IMR-90 (cell line): ENCODE measurements around the gene ST8SIA6. TPM values are rescaled to one million over a fixed set of nuclear protein-coding genes. Genes with fewer than 3 reads are reported as not detected.

ENCODE experiments used
- ATAC-seq: fragments of 200-7000 bp; cut with Tn5 transposase; 2 replicates; pipeline ENCODE4 v1.9.1; 2020; ENCODE audit warnings: low read depth, mild to moderate bottlenecking, moderate library complexity
- BruUV-seq: library from RNA; stranded (reverse); fragments of 400-500 nt; replicated peaks from 2 replicates; lab custom pipeline; 2021; lab: Mats Ljungman, UMichigan
- CTCF ChIA-PET: fragments of 300-600 bp; formaldehyde crosslinking; extraction: SDS; loops from one replicate; lab custom pipeline; 2021; ENCODE audit warnings: antibody characterized with exemption; lab: Yijun Ruan, JAX
- POLR2A ChIA-PET: fragments of 300-600 bp; sonication (Branson Sonifier 250); formaldehyde crosslinking; loops from one replicate; lab custom pipeline; 2022; ENCODE audit warnings: antibody characterized with exemption; ENCODE audit not compliant: unreplicated experiment; lab: Charles Lee
- DNase-seq: peaks from one replicate; pipeline ENCODE4 v3.0.0; 2013
- H2AFZ ChIP-seq: replicated peaks from 2 replicates; pipeline ENCODE3; 2013; ENCODE audit warnings: low read length, mild to moderate bottlenecking; ENCODE audit not compliant: poor library complexity
- H2AK5ac ChIP-seq: 2 replicates; pipeline ENCODE4 v1.6.1; 2013; ENCODE audit warnings: low read depth, low read length, inconsistent platforms
- H2AK9ac ChIP-seq: replicated peaks from 2 replicates; pipeline ENCODE3; 2013; ENCODE audit warnings: mild to moderate bottlenecking, low read depth, low read length, moderate library complexity; ENCODE audit not compliant: poor library complexity
- H2BK120ac ChIP-seq: 2 replicates; pipeline ENCODE4 v1.6.1; 2013; ENCODE audit warnings: low read depth, low read length, inconsistent platforms
- H2BK15ac ChIP-seq: 3 replicates; pipeline ENCODE4 v1.6.1; 2013; ENCODE audit warnings: low read depth, low read length, inconsistent platforms
- H2BK20ac ChIP-seq: 2 replicates; pipeline ENCODE4 v1.6.1; 2013; ENCODE audit warnings: low read depth, mild to moderate bottlenecking, inconsistent platforms, low read length, moderate library complexity
- H2BK5ac ChIP-seq: 2 replicates; pipeline ENCODE4 v1.6.1; 2013; ENCODE audit warnings: mild to moderate bottlenecking, low read depth, low read length, inconsistent platforms; ENCODE audit not compliant: poor library complexity, severe bottlenecking
- H3K14ac ChIP-seq: replicated peaks from 2 replicates; pipeline ENCODE4 v1.6.1; 2013; ENCODE audit warnings: low read depth, low read length, inconsistent platforms
- H3K18ac ChIP-seq: 2 replicates; pipeline ENCODE4 v1.6.1; 2013; ENCODE audit warnings: low read depth, low read length, control low read depth
- H3K23ac ChIP-seq: 2 replicates; pipeline ENCODE4 v1.6.1; 2013; ENCODE audit warnings: low read depth, low read length, inconsistent platforms
- H3K27ac ChIP-seq: 2 replicates; pipeline ENCODE4 v1.5.1; 2013; ENCODE audit warnings: mild to moderate bottlenecking, control low read depth, low read length; ENCODE audit not compliant: insufficient read depth
- H3K27me3 ChIP-seq: 2 replicates; pipeline ENCODE4 v1.6.1; 2013; ENCODE audit warnings: low read length; ENCODE audit not compliant: control insufficient read depth, insufficient read depth
- H3K36me3 ChIP-seq: 2 replicates; pipeline ENCODE4 v1.6.1; 2013; ENCODE audit warnings: low read length, mixed read lengths; ENCODE audit not compliant: control insufficient read depth, insufficient read depth
- H3K4ac ChIP-seq: 2 replicates; pipeline ENCODE4 v1.6.1; 2013; ENCODE audit warnings: low read depth, low read length, inconsistent platforms
- H3K4me1 ChIP-seq: 2 replicates; pipeline ENCODE4 v1.6.1; 2013; ENCODE audit warnings: low read length, mixed read lengths; ENCODE audit not compliant: control insufficient read depth, insufficient read depth
- H3K4me2 ChIP-seq: 2 replicates; pipeline ENCODE4 v1.6.1; 2013; ENCODE audit warnings: low read depth, mild to moderate bottlenecking, control low read depth, low read length, moderate library complexity
- H3K4me3 ChIP-seq: 2 replicates; pipeline ENCODE4 v1.5.1; 2013; ENCODE audit warnings: low read depth, mild to moderate bottlenecking, control low read depth, low read length, moderate library complexity; ENCODE audit not compliant: insufficient read depth
- H3K56ac ChIP-seq: 2 replicates; pipeline ENCODE4 v1.6.1; 2013; ENCODE audit warnings: low read length, inconsistent platforms; ENCODE audit not compliant: insufficient read depth; ENCODE audit errors: extremely low read depth
- H3K79me1 ChIP-seq, 2 experiments: 2 replicates each; pipeline ENCODE4 v1.6.1; 2013; ENCODE audit warnings: low read length in 2 of 2, inconsistent platforms in 1 of 2, low read depth in 1 of 2
- H3K9ac ChIP-seq: 2 replicates; pipeline ENCODE4 v1.6.1; 2013; ENCODE audit warnings: low read depth, low read length, control low read depth
- H3K9me1 ChIP-seq: 2 replicates; pipeline ENCODE4 v1.6.1; 2013; ENCODE audit warnings: low read length, inconsistent platforms; ENCODE audit not compliant: insufficient read depth
- H3K9me3 ChIP-seq: 2 replicates; pipeline ENCODE4 v1.6.1; 2013; ENCODE audit warnings: low read length; ENCODE audit not compliant: control insufficient read depth, insufficient read depth
- H4K20me1 ChIP-seq: 2 replicates; pipeline ENCODE4 v1.6.1; 2013; ENCODE audit warnings: low read length, inconsistent platforms; ENCODE audit not compliant: insufficient read depth
- H4K5ac ChIP-seq: 2 replicates; pipeline ENCODE4 v1.6.1; 2013; ENCODE audit warnings: mild to moderate bottlenecking, low read depth, low read length, control low read depth
- H4K8ac ChIP-seq, 2 experiments: 2 replicates each; pipeline ENCODE4 v1.6.1; 2013; ENCODE audit warnings: low read depth in 2 of 2, low read length in 2 of 2, control low read depth in 1 of 2, inconsistent platforms in 1 of 2
- H4K91ac ChIP-seq: 2 replicates; pipeline ENCODE4 v1.6.1; 2013; ENCODE audit warnings: low read depth, low read length, inconsistent platforms; ENCODE audit not compliant: insufficient read depth
- CEBPB ChIP-seq: IDR thresholded peaks from 2 replicates; pipeline ENCODE4 v1.6.1; 2012; ENCODE audit warnings: low read depth, low read length, improper control_type of control experiment
- RCOR1 ChIP-seq: IDR thresholded peaks from 2 replicates; pipeline ENCODE4 v1.6.1; 2012; ENCODE audit warnings: mild to moderate bottlenecking, low read length, improper control_type of control experiment; ENCODE audit not compliant: insufficient replicate concordance
- WGBS, 2 experiments: methylation state at CpG; one replicate each; pipeline versions ENCODE4 v1.1.5 to v1.1.7; 2013; ENCODE audit warnings: missing lambda C conversion rate in 2 of 2; ENCODE audit not compliant: insufficient read length in 1 of 2; ENCODE audit errors: extremely low coverage in 2 of 2; 5-methylcytosine and 5-hydroxymethylcytosine counted together
- dilution Hi-C: fragments of 300-500 bp; cut with HindIII; formaldehyde crosslinking; loops from one replicate; pipeline ENCODE4 v1.14.3; 2018; ENCODE audit warnings: low sequenced_read_pairs; ENCODE audit not compliant: unreplicated experiment
- in situ Hi-C: fragments of 300-500 bp; cut with MboI; formaldehyde crosslinking; loops from 3 replicates; pipeline ENCODE4 v1.14.3; 2019; ENCODE audit warnings: low sequenced_read_pairs, inconsistent platforms, mixed read lengths
- intact Hi-C: fragments of 100-400 bp; cut with micrococcal nuclease; formaldehyde crosslinking; loops from 2 replicates; pipeline ENCODE4 v1.10.0; 2022
- polyA plus RNA-seq, 3 experiments: library from polyadenylated mRNA; depleted of rRNA; stranded (reverse); fragments of >200 nt; gene quantifications; 2 replicates each; pipeline ENCODE4 v1.2.3, GENCODE V29; 2012; ENCODE audit warnings: low replicate concordance in 1 of 3
- total RNA-seq: library from RNA; depleted of rRNA; stranded (reverse); fragments of >200 nt; gene quantifications from 2 replicates; pipeline ENCODE4 v1.2.3, GENCODE V29; 2012

ST8SIA6 gene
- total and polyA plus RNA-seq, 2 of the 4 experiments (the other 2 are of a cell fraction), result 0.10 to 0.18 TPM

GRCh38 chr10:17464545-17464944, 10.2 kb upstream of the ST8SIA6 start:
- POLR2A ChIA-PET, result no interaction called here
- Histone ChIP-seq H4K8ac (no peak overlapping the region), H4K91ac (no peak overlapping the region), H3K4me3 (no peak overlapping the region), H3K56ac (no peak overlapping the region), H3K4me1 (no peaks in the 10 kb centered on the region), H3K18ac (no peak overlapping the region), H3K27me3 (peaks cover 3% of the 10 kb centered on the region; the same call in 1 of the 2 replicates), H3K9me1 (no peaks in the 10 kb centered on the region), H4K5ac (no peak overlapping the region), H3K14ac (no peak overlapping the region), H2AFZ (no peak overlapping the region), H3K23ac (no peak overlapping the region), H2BK15ac (no peak overlapping the region), H3K4me2 (no peak overlapping the region), H4K20me1 (no peaks in the 10 kb centered on the region), H3K9ac (no peak overlapping the region), H3K4ac (no peak overlapping the region), H3K36me3 (no peaks in the 10 kb centered on the region), H2BK120ac (no peak overlapping the region), H2BK20ac (no peak overlapping the region), H2BK5ac (no peak overlapping the region), H3K27ac (no peak overlapping the region), H2AK9ac (no peak overlapping the region), H2AK5ac (no peak overlapping the region), H3K9me3 (no peaks in the 10 kb centered on the region; the same call in 1 of the 2 replicates), H3K79me1 (no peaks in the 10 kb centered on the region)
- ATAC-seq (no peak), DNase-seq (no peak)
- no TSS peak for BruUV-seq
- CTCF ChIA-PET, result no interaction called here
- intact Hi-C loops (no loop called here), dilution Hi-C loops (no loop called here), in situ Hi-C loops (no loop called here)
- TF ChIP-seq RCOR1 (no peak), CEBPB (peak; percentile 50; the same call in 1 of the 2 replicates)
- 70 to 100% methylated on average over 1 to 2 of the region's 5 CpGs for WGBS, 2 experiments
